IMR-90 (cell line): ENCODE measurements around the gene LRRTM4. TPM values are rescaled to one million over a fixed set of nuclear protein-coding genes. Genes with fewer than 3 reads are reported as not detected.

Experiments
- ATAC-seq: fragments of 200-7000 bp; cut with Tn5 transposase; 2 replicates; pipeline ENCODE4 v1.9.1; 2020; ENCODE audit warnings: low read depth, mild to moderate bottlenecking, moderate library complexity
- BruUV-seq: library from RNA; stranded (reverse); fragments of 400-500 nt; replicated peaks from 2 replicates; lab custom pipeline; 2021; lab: Mats Ljungman, UMichigan
- CTCF ChIA-PET: fragments of 300-600 bp; formaldehyde crosslinking; extraction: SDS; loops from one replicate; lab custom pipeline; 2021; ENCODE audit warnings: antibody characterized with exemption; lab: Yijun Ruan, JAX
- POLR2A ChIA-PET: fragments of 300-600 bp; sonication (Branson Sonifier 250); formaldehyde crosslinking; loops from one replicate; lab custom pipeline; 2022; ENCODE audit warnings: antibody characterized with exemption; ENCODE audit not compliant: unreplicated experiment; lab: Charles Lee
- DNase-seq: peaks from one replicate; pipeline ENCODE4 v3.0.0; 2013
- H2AFZ ChIP-seq: replicated peaks from 2 replicates; pipeline ENCODE3; 2013; ENCODE audit warnings: low read length, mild to moderate bottlenecking; ENCODE audit not compliant: poor library complexity
- H2AK5ac ChIP-seq: 2 replicates; pipeline ENCODE4 v1.6.1; 2013; ENCODE audit warnings: low read depth, low read length, inconsistent platforms
- H2AK9ac ChIP-seq: replicated peaks from 2 replicates; pipeline ENCODE3; 2013; ENCODE audit warnings: mild to moderate bottlenecking, low read depth, low read length, moderate library complexity; ENCODE audit not compliant: poor library complexity
- H2BK120ac ChIP-seq: 2 replicates; pipeline ENCODE4 v1.6.1; 2013; ENCODE audit warnings: low read depth, low read length, inconsistent platforms
- H2BK15ac ChIP-seq: 3 replicates; pipeline ENCODE4 v1.6.1; 2013; ENCODE audit warnings: low read depth, low read length, inconsistent platforms
- H2BK20ac ChIP-seq: 2 replicates; pipeline ENCODE4 v1.6.1; 2013; ENCODE audit warnings: low read depth, mild to moderate bottlenecking, inconsistent platforms, low read length, moderate library complexity
- H2BK5ac ChIP-seq: 2 replicates; pipeline ENCODE4 v1.6.1; 2013; ENCODE audit warnings: mild to moderate bottlenecking, low read depth, low read length, inconsistent platforms; ENCODE audit not compliant: poor library complexity, severe bottlenecking
- H3K14ac ChIP-seq: replicated peaks from 2 replicates; pipeline ENCODE4 v1.6.1; 2013; ENCODE audit warnings: low read depth, low read length, inconsistent platforms
- H3K18ac ChIP-seq: 2 replicates; pipeline ENCODE4 v1.6.1; 2013; ENCODE audit warnings: low read depth, low read length, control low read depth
- H3K23ac ChIP-seq: 2 replicates; pipeline ENCODE4 v1.6.1; 2013; ENCODE audit warnings: low read depth, low read length, inconsistent platforms
- H3K27ac ChIP-seq: 2 replicates; pipeline ENCODE4 v1.5.1; 2013; ENCODE audit warnings: mild to moderate bottlenecking, control low read depth, low read length; ENCODE audit not compliant: insufficient read depth
- H3K27me3 ChIP-seq: 2 replicates; pipeline ENCODE4 v1.6.1; 2013; ENCODE audit warnings: low read length; ENCODE audit not compliant: control insufficient read depth, insufficient read depth
- H3K36me3 ChIP-seq: 2 replicates; pipeline ENCODE4 v1.6.1; 2013; ENCODE audit warnings: low read length, mixed read lengths; ENCODE audit not compliant: control insufficient read depth, insufficient read depth
- H3K4ac ChIP-seq: 2 replicates; pipeline ENCODE4 v1.6.1; 2013; ENCODE audit warnings: low read depth, low read length, inconsistent platforms
- H3K4me1 ChIP-seq: 2 replicates; pipeline ENCODE4 v1.6.1; 2013; ENCODE audit warnings: low read length, mixed read lengths; ENCODE audit not compliant: control insufficient read depth, insufficient read depth
- H3K4me2 ChIP-seq: 2 replicates; pipeline ENCODE4 v1.6.1; 2013; ENCODE audit warnings: low read depth, mild to moderate bottlenecking, control low read depth, low read length, moderate library complexity
- H3K4me3 ChIP-seq: 2 replicates; pipeline ENCODE4 v1.5.1; 2013; ENCODE audit warnings: low read depth, mild to moderate bottlenecking, control low read depth, low read length, moderate library complexity; ENCODE audit not compliant: insufficient read depth
- H3K56ac ChIP-seq: 2 replicates; pipeline ENCODE4 v1.6.1; 2013; ENCODE audit warnings: low read length, inconsistent platforms; ENCODE audit not compliant: insufficient read depth; ENCODE audit errors: extremely low read depth
- H3K79me1 ChIP-seq, 2 experiments: 2 replicates each; pipeline ENCODE4 v1.6.1; 2013; ENCODE audit warnings: low read length in 2 of 2, inconsistent platforms in 1 of 2, low read depth in 1 of 2
- H3K9ac ChIP-seq: 2 replicates; pipeline ENCODE4 v1.6.1; 2013; ENCODE audit warnings: low read depth, low read length, control low read depth
- H3K9me1 ChIP-seq: 2 replicates; pipeline ENCODE4 v1.6.1; 2013; ENCODE audit warnings: low read length, inconsistent platforms; ENCODE audit not compliant: insufficient read depth
- H3K9me3 ChIP-seq: 2 replicates; pipeline ENCODE4 v1.6.1; 2013; ENCODE audit warnings: low read length; ENCODE audit not compliant: control insufficient read depth, insufficient read depth
- H4K20me1 ChIP-seq: 2 replicates; pipeline ENCODE4 v1.6.1; 2013; ENCODE audit warnings: low read length, inconsistent platforms; ENCODE audit not compliant: insufficient read depth
- H4K5ac ChIP-seq: 2 replicates; pipeline ENCODE4 v1.6.1; 2013; ENCODE audit warnings: mild to moderate bottlenecking, low read depth, low read length, control low read depth
- H4K8ac ChIP-seq, 2 experiments: 2 replicates each; pipeline ENCODE4 v1.6.1; 2013; ENCODE audit warnings: low read depth in 2 of 2, low read length in 2 of 2, control low read depth in 1 of 2, inconsistent platforms in 1 of 2
- H4K91ac ChIP-seq: 2 replicates; pipeline ENCODE4 v1.6.1; 2013; ENCODE audit warnings: low read depth, low read length, inconsistent platforms; ENCODE audit not compliant: insufficient read depth
- BHLHE40 ChIP-seq: fragments of 150-350 bp; IDR thresholded peaks from 2 replicates; pipeline ENCODE4 v1.6.1; 2016; ENCODE audit warnings: mild to moderate bottlenecking, low read depth, low read length
- CEBPB ChIP-seq: IDR thresholded peaks from 2 replicates; pipeline ENCODE4 v1.6.1; 2012; ENCODE audit warnings: low read depth, low read length, improper control_type of control experiment
- CHD1 ChIP-seq: IDR thresholded peaks from 2 replicates; pipeline ENCODE4 v1.6.1; 2012; ENCODE audit warnings: low read depth, low read length, improper control_type of control experiment
- FOS ChIP-seq: fragments of 150-350 bp; IDR thresholded peaks from 2 replicates; pipeline ENCODE4 v1.6.1; 2016; ENCODE audit warnings: low read depth, low read length
- MAFK ChIP-seq: IDR thresholded peaks from 2 replicates; pipeline ENCODE4 v1.6.1; 2012; ENCODE audit warnings: low read depth, low read length, improper control_type of control experiment
- MXI1 ChIP-seq: IDR thresholded peaks from 2 replicates; pipeline ENCODE4 v1.6.1; 2012; ENCODE audit warnings: low read depth, mild to moderate bottlenecking, low read length, moderate library complexity, borderline replicate concordance
- POLR2A ChIP-seq: IDR thresholded peaks from 2 replicates; pipeline ENCODE4 v1.6.1; 2012; ENCODE audit warnings: mild to moderate bottlenecking, low read depth, low read length
- SMC3 ChIP-seq: fragments of 150-350 bp; IDR thresholded peaks from 2 replicates; pipeline ENCODE4 v1.6.1; 2016; ENCODE audit warnings: low read depth, mild to moderate bottlenecking, antibody characterized with exemption, low read length, moderate library complexity
- dilution Hi-C: fragments of 300-500 bp; cut with HindIII; formaldehyde crosslinking; loops from one replicate; pipeline ENCODE4 v1.14.3; 2018; ENCODE audit warnings: low sequenced_read_pairs; ENCODE audit not compliant: unreplicated experiment
- in situ Hi-C: fragments of 300-500 bp; cut with MboI; formaldehyde crosslinking; loops from 3 replicates; pipeline ENCODE4 v1.14.3; 2019; ENCODE audit warnings: low sequenced_read_pairs, inconsistent platforms, mixed read lengths
- intact Hi-C: fragments of 100-400 bp; cut with micrococcal nuclease; formaldehyde crosslinking; loops from 2 replicates; pipeline ENCODE4 v1.10.0; 2022
- polyA plus RNA-seq, 3 experiments: library from polyadenylated mRNA; depleted of rRNA; stranded (reverse); fragments of >200 nt; gene quantifications; 2 replicates each; pipeline ENCODE4 v1.2.3, GENCODE V29; 2012; ENCODE audit warnings: low replicate concordance in 1 of 3
- total RNA-seq: library from RNA; depleted of rRNA; stranded (reverse); fragments of >200 nt; gene quantifications from 2 replicates; pipeline ENCODE4 v1.2.3, GENCODE V29; 2012
- TF ChIP-seq, protein P1 (sequence below): fragments of 150-350 bp; IDR thresholded peaks from 2 replicates; pipeline ENCODE4 v1.6.1; 2017; ENCODE audit warnings: mild to moderate bottlenecking, antibody characterized with exemption, low read length, low read depth

LRRTM4 gene
- total and polyA plus RNA-seq, 2 of the 4 experiments (the other 2 are of a cell fraction): not detected

DNA sequence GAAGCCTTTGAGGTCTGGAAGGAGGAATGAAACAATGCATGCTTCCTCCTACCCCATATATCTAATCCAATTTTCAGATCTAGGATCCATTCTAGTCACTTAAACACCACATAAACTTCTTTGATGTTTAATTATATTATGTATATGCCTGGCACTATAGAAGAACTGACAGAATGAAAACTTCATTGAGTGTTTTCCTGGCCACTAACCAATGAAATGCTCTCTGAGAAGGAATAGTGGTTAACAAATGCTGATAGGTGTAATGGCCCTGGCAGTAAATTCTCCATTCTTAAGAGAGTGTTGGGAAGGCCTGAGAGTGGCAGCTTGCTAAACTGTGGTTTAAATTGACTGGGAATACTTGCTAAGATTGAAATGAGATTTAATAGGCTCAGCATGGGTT, 710.0 kb downstream of the LRRTM4 start:
- H2AFZ ChIP-seq: no peak overlapping the region
- H2BK15ac ChIP-seq: no peak overlapping the region
- H3K36me3 ChIP-seq: no peaks in the 10 kb centered on the region
- H3K4me2 ChIP-seq: no peak overlapping the region
- no peak overlapping the region for H4K5ac ChIP-seq
- no peak overlapping the region for H2BK5ac ChIP-seq
- no peak overlapping the region for H2AK5ac ChIP-seq
- no peak overlapping the region for H3K56ac ChIP-seq
- H3K23ac ChIP-seq: no peak overlapping the region
- H3K18ac ChIP-seq: no peak overlapping the region
- no peak overlapping the region for H2BK20ac ChIP-seq
- H3K27me3 ChIP-seq: no peaks in the 10 kb centered on the region
- no peak overlapping the region for H3K14ac ChIP-seq
- ATAC-seq (no peak), DNase-seq (no peak)
- no peaks in the 10 kb centered on the region for H3K4me1 ChIP-seq
- no TSS peak for BruUV-seq
- in situ Hi-C loops (no loop called here), dilution Hi-C loops (no loop called here), intact Hi-C loops (no loop called here)
- H2BK120ac ChIP-seq: no peak overlapping the region
- TF ChIP-seq, protein P1, sequence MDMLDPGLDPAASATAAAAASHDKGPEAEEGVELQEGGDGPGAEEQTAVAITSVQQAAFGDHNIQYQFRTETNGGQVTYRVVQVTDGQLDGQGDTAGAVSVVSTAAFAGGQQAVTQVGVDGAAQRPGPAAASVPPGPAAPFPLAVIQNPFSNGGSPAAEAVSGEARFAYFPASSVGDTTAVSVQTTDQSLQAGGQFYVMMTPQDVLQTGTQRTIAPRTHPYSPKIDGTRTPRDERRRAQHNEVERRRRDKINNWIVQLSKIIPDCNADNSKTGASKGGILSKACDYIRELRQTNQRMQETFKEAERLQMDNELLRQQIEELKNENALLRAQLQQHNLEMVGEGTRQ: no peak
- no peak for TF ChIP-seq MXI1
- TF ChIP-seq MAFK: no peak
- TF ChIP-seq FOS: no peak
- no peak for TF ChIP-seq SMC3
- TF ChIP-seq POLR2A: no peak
- no peak for TF ChIP-seq CHD1
- no peak for TF ChIP-seq BHLHE40
- TF ChIP-seq CEBPB: no peak
- no peaks in the 10 kb centered on the region for H3K9me3 ChIP-seq
- no peaks in the 10 kb centered on the region for H3K79me1 ChIP-seq
- no peak overlapping the region for H4K8ac ChIP-seq
- no peak overlapping the region for H3K4ac ChIP-seq
- H4K91ac ChIP-seq: no peak overlapping the region
- H4K20me1 ChIP-seq: no peaks in the 10 kb centered on the region
- no peak overlapping the region for H2AK9ac ChIP-seq
- H3K9ac ChIP-seq: no peak overlapping the region
- no peak overlapping the region for H3K27ac ChIP-seq
- no peaks in the 10 kb centered on the region for H3K9me1 ChIP-seq
- CTCF ChIA-PET: no interaction called here
- POLR2A ChIA-PET: interaction anchor here (0.7 kb wide), 1 partner anchor 269 kb away, joined by 9 read pairs; no protein-coding TSS in a partner anchor
- H3K4me3 ChIP-seq: no peak overlapping the region
